Hematopoietic multipotent progenitor cell treated with erythropoietin and hydrocortisone succinate and interleukin-3 and kit ligand, for 8 days (in vitro differentiated cells): ENCODE results near the gene SMOC1.

ENCODE experiments used
- DNase-seq: peaks from one replicate; pipeline ENCODE4 v3.0.0-alpha.2; 2015

The SMOC1 gene

GRCh38 chr14:69943084-69943780 is 64.0 kb downstream of the SMOC1 start:
- no peak for DNase-seq

- DNase-seq = no peak
Observed at GRCh38 chr14:69945347-69945746, 66.1 kb downstream of the SMOC1 start.

GRCh38 chr14:69945912-69946311 is 66.7 kb downstream of the SMOC1 start:
- no peak for DNase-seq

GRCh38 chr14:69948351-69948750 is 69.1 kb downstream of the SMOC1 start:
- no peak for DNase-seq

GRCh38 chr14:69951263-69951662 is 72.0 kb downstream of the SMOC1 start:
- DNase-seq = no peak

GRCh38 chr14:69951935-69952334 is 72.7 kb downstream of the SMOC1 start:
- DNase-seq = no peak

GRCh38 chr14:69953266-69953915 is 74.2 kb downstream of the SMOC1 start:
- DNase-seq = no peak

GRCh38 chr14:69955855-69956845 is 76.9 kb downstream of the SMOC1 start:
- DNase-seq = no peak

- peak; percentile 4 for DNase-seq
Observed at GRCh38 chr14:69956970-69957369, 77.8 kb downstream of the SMOC1 start.

GRCh38 chr14:69957986-69958385 is 78.8 kb downstream of the SMOC1 start:
- DNase-seq = no peak

- no peak for DNase-seq
Observed at GRCh38 chr14:69959136-69959535, 79.9 kb downstream of the SMOC1 start.

- DNase-seq = no peak
Observed at GRCh38 chr14:69960296-69960695, 81.1 kb downstream of the SMOC1 start.

- no peak for DNase-seq
Observed at GRCh38 chr14:69963966-69964365, 84.8 kb downstream of the SMOC1 start.

GRCh38 chr14:69964841-69965240 is 85.6 kb downstream of the SMOC1 start:
- DNase-seq = no peak

- DNase-seq = no peak
Observed at GRCh38 chr14:69968132-69968531, 88.9 kb downstream of the SMOC1 start.

GRCh38 chr14:69968681-69969080 is 89.5 kb downstream of the SMOC1 start:
- no peak for DNase-seq

GRCh38 chr14:69972755-69973154 is 93.5 kb downstream of the SMOC1 start:
- no peak for DNase-seq

GRCh38 chr14:69973846-69974245 is 94.6 kb downstream of the SMOC1 start:
- no peak for DNase-seq

- no peak for DNase-seq
Observed at GRCh38 chr14:69979882-69980281, 100.7 kb downstream of the SMOC1 start.

- no peak for DNase-seq
Observed at GRCh38 chr14:69980457-69981425, 101.5 kb downstream of the SMOC1 start.

GRCh38 chr14:69982220-69982839 is 103.1 kb downstream of the SMOC1 start:
- DNase-seq = no peak

GRCh38 chr14:69982886-69983285 is 103.7 kb downstream of the SMOC1 start:
- DNase-seq = no peak
